PFSK-1 (cell line): ENCODE results near the gene DNAJB8.

Experiments
- FOXP2 ChIP-seq: optimal IDR thresholded peaks from 2 replicates; pipeline ENCODE3; 2011; ENCODE audit warnings: borderline replicate concordance, control low read depth, inconsistent platforms; ENCODE audit not compliant: insufficient read depth; ENCODE audit errors: extremely low read length, extremely low read depth
- POLR2AphosphoS5 ChIP-seq: IDR thresholded peaks from 2 replicates; pipeline ENCODE4 v1.6.1; 2012; ENCODE audit warnings: low read depth, mild to moderate bottlenecking, control low read depth, low read length, moderate library complexity
- SIN3A ChIP-seq: IDR thresholded peaks from 2 replicates; pipeline ENCODE4 v1.6.1; 2012; ENCODE audit warnings: mild to moderate bottlenecking, low read length, moderate library complexity, borderline replicate concordance; ENCODE audit not compliant: insufficient read depth
- TAF1 ChIP-seq: IDR thresholded peaks from 2 replicates; pipeline ENCODE4 v1.6.1; 2012; ENCODE audit warnings: low read length, control low read depth, borderline replicate concordance; ENCODE audit not compliant: insufficient read depth
- TF ChIP-seq, protein P1 (sequence below), 2 experiments: IDR thresholded peaks; 2 replicates each; pipeline versions ENCODE4 v1.6.1 to v1.8.0; 2011 to 2012; ENCODE audit warnings: low read depth in 2 of 2, low read length in 2 of 2, control low read depth in 1 of 2, inconsistent platforms in 1 of 2, mild to moderate bottlenecking in 1 of 2, moderate library complexity in 1 of 2; ENCODE audit not compliant: insufficient read depth in 1 of 2

DNA sequence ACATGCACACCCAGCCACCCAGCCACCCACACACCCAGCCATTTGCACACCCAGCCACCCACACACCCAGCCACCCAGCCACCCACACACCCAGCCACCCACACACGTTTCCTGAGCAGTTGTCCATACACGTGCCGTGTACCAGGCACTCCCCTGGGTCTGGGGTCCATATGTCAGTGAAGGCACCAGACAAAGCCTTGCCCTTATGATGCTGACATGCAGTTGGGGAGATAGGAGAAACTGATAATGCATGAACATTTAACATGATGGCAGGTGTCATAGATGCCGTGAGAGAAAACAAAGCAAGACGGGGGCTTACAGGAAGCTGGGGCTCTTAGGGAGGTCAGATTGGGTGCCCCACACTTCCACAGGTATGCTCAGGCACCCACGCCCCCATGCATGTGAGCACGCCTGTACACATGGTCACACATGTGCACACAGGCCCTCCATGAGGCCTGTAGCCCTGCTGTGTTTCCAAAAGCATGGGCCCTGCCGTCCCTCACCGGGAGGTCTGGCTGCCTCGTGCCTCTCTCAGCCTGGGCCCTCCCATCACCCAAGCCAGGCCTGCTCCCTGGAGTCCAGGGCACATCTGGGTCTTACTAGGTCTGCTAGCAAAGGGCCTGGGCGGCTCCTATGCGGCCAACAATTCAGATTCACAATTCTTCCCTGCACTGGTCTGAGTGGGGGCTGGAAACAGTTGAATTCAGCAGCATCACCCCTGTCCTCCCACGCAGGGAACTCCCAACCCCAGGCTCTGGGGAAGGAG lies 3.6 kb upstream of the DNAJB8 start:
- TF ChIP-seq POLR2AphosphoS5 (no peak), SIN3A (no peak), TAF1 (no peak), FOXP2 (no peak)
- TF ChIP-seq, protein P1, sequence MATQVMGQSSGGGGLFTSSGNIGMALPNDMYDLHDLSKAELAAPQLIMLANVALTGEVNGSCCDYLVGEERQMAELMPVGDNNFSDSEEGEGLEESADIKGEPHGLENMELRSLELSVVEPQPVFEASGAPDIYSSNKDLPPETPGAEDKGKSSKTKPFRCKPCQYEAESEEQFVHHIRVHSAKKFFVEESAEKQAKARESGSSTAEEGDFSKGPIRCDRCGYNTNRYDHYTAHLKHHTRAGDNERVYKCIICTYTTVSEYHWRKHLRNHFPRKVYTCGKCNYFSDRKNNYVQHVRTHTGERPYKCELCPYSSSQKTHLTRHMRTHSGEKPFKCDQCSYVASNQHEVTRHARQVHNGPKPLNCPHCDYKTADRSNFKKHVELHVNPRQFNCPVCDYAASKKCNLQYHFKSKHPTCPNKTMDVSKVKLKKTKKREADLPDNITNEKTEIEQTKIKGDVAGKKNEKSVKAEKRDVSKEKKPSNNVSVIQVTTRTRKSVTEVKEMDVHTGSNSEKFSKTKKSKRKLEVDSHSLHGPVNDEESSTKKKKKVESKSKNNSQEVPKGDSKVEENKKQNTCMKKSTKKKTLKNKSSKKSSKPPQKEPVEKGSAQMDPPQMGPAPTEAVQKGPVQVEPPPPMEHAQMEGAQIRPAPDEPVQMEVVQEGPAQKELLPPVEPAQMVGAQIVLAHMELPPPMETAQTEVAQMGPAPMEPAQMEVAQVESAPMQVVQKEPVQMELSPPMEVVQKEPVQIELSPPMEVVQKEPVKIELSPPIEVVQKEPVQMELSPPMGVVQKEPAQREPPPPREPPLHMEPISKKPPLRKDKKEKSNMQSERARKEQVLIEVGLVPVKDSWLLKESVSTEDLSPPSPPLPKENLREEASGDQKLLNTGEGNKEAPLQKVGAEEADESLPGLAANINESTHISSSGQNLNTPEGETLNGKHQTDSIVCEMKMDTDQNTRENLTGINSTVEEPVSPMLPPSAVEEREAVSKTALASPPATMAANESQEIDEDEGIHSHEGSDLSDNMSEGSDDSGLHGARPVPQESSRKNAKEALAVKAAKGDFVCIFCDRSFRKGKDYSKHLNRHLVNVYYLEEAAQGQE (IDR thresholded peaks at IDR 0.05; ENCODE audit: insufficient read depth in 1 of 2, low read depth in 2 of 2, low read length in 2 of 2) = no peak
